Muscle of leg (tissue), 11 donors: ENCODE results near the gene OLFML2B. TPM values are rescaled to one million over a fixed set of nuclear protein-coding genes. Genes with fewer than 3 reads are reported as not detected.
A peak's percentile ranks its signal among the peaks of the same experiment; 100 is the strongest.

Source experiments
- DNase-seq: peaks from one replicate; pipeline ENCODE4 v3.0.0; 2013
- H3K27ac ChIP-seq: one replicate; pipeline ENCODE4 v1.5.1; 2013; ENCODE audit warnings: mild to moderate bottlenecking, low read length, control low read depth
- H3K27me3 ChIP-seq: one replicate; pipeline ENCODE4 v1.6.1; 2013; ENCODE audit warnings: low read length; ENCODE audit not compliant: control insufficient read depth, insufficient read depth
- H3K36me3 ChIP-seq: one replicate; pipeline ENCODE4 v1.6.1; 2013; ENCODE audit warnings: low read length; ENCODE audit not compliant: control insufficient read depth, insufficient read depth
- H3K4me1 ChIP-seq: one replicate; pipeline ENCODE4 v1.6.1; 2013; ENCODE audit warnings: low read length; ENCODE audit not compliant: control insufficient read depth, insufficient read depth
- H3K4me3 ChIP-seq: one replicate; pipeline ENCODE4 v1.5.1; 2013; ENCODE audit warnings: low read length, control low read depth
- H3K9me3 ChIP-seq: replicated peaks from 2 replicates; pipeline ENCODE4 v1.6.1; 2013; ENCODE audit warnings: low read depth, low read length; ENCODE audit not compliant: control insufficient read depth
- WGBS: methylation state at CpG from one replicate; pipeline ENCODE4 v1.1.5; 2013; ENCODE audit warnings: missing lambda C conversion rate; ENCODE audit not compliant: insufficient coverage; 5-methylcytosine and 5-hydroxymethylcytosine counted together
- polyA plus RNA-seq, 8 donors: library from polyadenylated mRNA; unstranded; fragments of 120-200 nt; gene quantifications; one replicate each; pipeline versions ENCODE4 v1.2.1 to v1.2.3, GENCODE V29; 2013; ENCODE audit warnings: inconsistent platforms in 1 of 8, low replicate concordance in 1 of 8; ENCODE audit not compliant: insufficient read length in 8 of 8, insufficient read depth in 1 of 8
- total RNA-seq: library from RNA; stranded (reverse); fragments of 120-200 nt; gene quantifications from one replicate; pipeline ENCODE4 v1.2.4, GENCODE V29; 2013

Gene OLFML2B
- total and polyA plus RNA-seq, 9 donors, result 78.4 to 212 (median 115) TPM

GRCh38 chr1:161972828-161973227 is 50.8 kb downstream of the OLFML2B start:
- 81% methylated on average over 9 of the region's 9 CpGs for WGBS
- Histone ChIP-seq H3K36me3 (no peaks in the 10 kb centered on the region), H3K4me3 (no peak overlapping the region), H3K9me3 (no peaks in the 10 kb centered on the region), H3K27ac (peak overlapping the region; percentile 78), H3K4me1 (peaks cover 51% of the 10 kb centered on the region), H3K27me3 (no peaks in the 10 kb centered on the region)
- DNase-seq, result no peak

- H3K4me3 ChIP-seq, result no peak overlapping the region
- H3K4me1 ChIP-seq, result peaks cover 51% of the 10 kb centered on the region
- no peaks in the 10 kb centered on the region for H3K9me3 ChIP-seq
- DNase-seq, result no peak
- H3K27ac ChIP-seq, result peak overlapping the region; percentile 56
- H3K36me3 ChIP-seq, result peaks cover 4% of the 10 kb centered on the region
- no CpG with 5 or more reads among the region's 3 CpGs for WGBS
- H3K27me3 ChIP-seq, result no peaks in the 10 kb centered on the region
Observed at GRCh38 chr1:161970633-161971032, 53.0 kb downstream of the OLFML2B start.

DNA sequence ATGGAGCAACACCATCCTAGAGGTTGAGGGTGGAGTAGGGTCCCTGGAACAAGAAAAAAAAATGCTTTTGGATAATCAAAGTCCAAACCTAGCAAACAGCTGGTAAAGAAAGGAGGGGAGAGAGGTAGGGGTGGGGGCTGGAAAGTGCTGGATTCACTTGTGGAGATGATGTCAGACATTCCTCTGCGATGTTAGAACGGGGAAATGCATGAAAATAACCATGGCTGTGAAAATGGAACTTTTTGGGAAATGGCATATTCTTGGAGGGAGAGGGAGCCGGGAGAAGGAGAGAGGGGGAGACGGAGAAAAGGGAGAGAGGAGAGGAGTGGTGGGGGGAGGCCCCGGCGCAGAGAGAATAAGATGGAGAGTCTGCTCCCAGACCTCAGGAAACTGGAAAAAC is 53.6 kb downstream of the OLFML2B start:
- Histone ChIP-seq H3K4me3 (no peak overlapping the region), H3K36me3 (peaks cover 5% of the 10 kb centered on the region), H3K4me1 (peaks cover 49% of the 10 kb centered on the region), H3K9me3 (no peaks in the 10 kb centered on the region), H3K27me3 (no peaks in the 10 kb centered on the region), H3K27ac (peak overlapping the region; percentile 43)
- 22% methylated on average over 5 of the region's 6 CpGs for WGBS
- DNase-seq, result peak; percentile 70

- WGBS, result 89% methylated on average over 4 of the region's 4 CpGs
Observed at GRCh38 chr1:161966067-161966466, 57.6 kb downstream of the OLFML2B start.

DNA sequence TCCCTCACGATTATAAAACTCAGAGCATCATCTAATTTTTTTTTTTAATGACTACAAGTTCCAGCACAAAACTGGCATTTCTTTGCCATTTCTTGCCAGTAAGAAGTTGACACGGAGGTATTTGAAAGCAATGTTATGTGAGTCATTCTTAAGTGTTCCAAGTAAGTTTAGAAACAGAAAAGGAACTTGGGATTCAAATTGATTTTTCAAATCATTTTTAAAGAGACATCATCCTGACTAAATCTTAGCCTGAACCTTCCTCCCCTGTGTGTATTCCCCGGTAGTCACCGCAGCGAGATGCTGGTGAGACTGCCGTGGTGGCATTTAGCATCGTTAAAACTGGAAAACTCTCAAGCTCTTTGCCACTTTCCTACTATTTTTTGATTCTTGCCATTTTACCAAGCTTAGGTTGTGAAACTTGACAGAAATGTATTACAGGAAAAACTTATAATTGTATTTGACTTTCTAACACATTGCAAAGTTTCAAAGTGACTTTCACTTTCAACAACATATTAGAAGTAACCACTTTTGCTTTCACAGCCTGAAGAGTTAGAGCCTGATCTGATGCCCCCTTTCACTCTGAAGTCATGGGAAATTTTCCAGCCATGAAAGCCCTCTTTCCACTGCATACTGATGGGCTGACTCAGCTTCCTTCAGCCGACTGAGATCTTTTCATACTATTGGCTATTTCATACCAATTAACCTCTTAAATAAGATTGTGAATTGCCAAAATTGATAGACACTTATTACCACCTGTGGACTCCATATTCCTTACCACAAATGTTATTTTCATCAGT is 61.4 kb downstream of the OLFML2B start:
- Histone ChIP-seq H3K27me3 (no peaks in the 10 kb centered on the region), H3K9me3 (no peaks in the 10 kb centered on the region), H3K27ac (peak overlapping the region; percentile 82), H3K36me3 (peaks cover 6% of the 10 kb centered on the region), H3K4me3 (no peak overlapping the region), H3K4me1 (peaks cover 10% of the 10 kb centered on the region)
- peak; percentile 78 for DNase-seq
- no CpG with 5 or more reads among the region's 8 CpGs for WGBS

More at GRCh38 chr1:161966067-161966466, 57.6 kb downstream of the OLFML2B start:
- Histone ChIP-seq H3K27ac (no peak overlapping the region), H3K9me3 (no peaks in the 10 kb centered on the region), H3K4me1 (peaks cover 18% of the 10 kb centered on the region), H3K27me3 (no peaks in the 10 kb centered on the region), H3K36me3 (peaks cover 6% of the 10 kb centered on the region), H3K4me3 (no peak overlapping the region)
- DNase-seq, result no peak

GRCh38 chr1:161958425-161958824 is 65.2 kb downstream of the OLFML2B start:
- Histone ChIP-seq H3K36me3 (no peaks in the 10 kb centered on the region), H3K4me3 (no peak overlapping the region), H3K4me1 (peaks cover 25% of the 10 kb centered on the region), H3K27ac (no peak overlapping the region), H3K27me3 (no peaks in the 10 kb centered on the region), H3K9me3 (no peaks in the 10 kb centered on the region)
- no CpG with 5 or more reads among the region's 7 CpGs for WGBS
- no peak for DNase-seq

- no peak for DNase-seq
- no peaks in the 10 kb centered on the region for H3K27me3 ChIP-seq
- WGBS, result 100% methylated on average over 1 of the region's 3 CpGs
- H3K9me3 ChIP-seq, result no peaks in the 10 kb centered on the region
- H3K36me3 ChIP-seq, result no peaks in the 10 kb centered on the region
- peaks cover 24% of the 10 kb centered on the region for H3K4me1 ChIP-seq
- H3K27ac ChIP-seq, result peak overlapping the region; percentile 23
- no peak overlapping the region for H3K4me3 ChIP-seq
Observed at GRCh38 chr1:161956930-161957329, 66.7 kb downstream of the OLFML2B start.

GRCh38 chr1:161956097-161956496 is 67.6 kb downstream of the OLFML2B start:
- H3K27me3 ChIP-seq, result no peaks in the 10 kb centered on the region
- no peaks in the 10 kb centered on the region for H3K9me3 ChIP-seq
- H3K4me1 ChIP-seq, result peaks cover 24% of the 10 kb centered on the region
- no peak overlapping the region for H3K4me3 ChIP-seq
- DNase-seq, result peak; percentile 97
- no CpG with 5 or more reads among the region's 4 CpGs for WGBS
- peak overlapping the region; percentile 56 for H3K27ac ChIP-seq
- H3K36me3 ChIP-seq, result no peaks in the 10 kb centered on the region

- peak overlapping the region; percentile 42 for H3K27ac ChIP-seq
- no peaks in the 10 kb centered on the region for H3K36me3 ChIP-seq
- H3K9me3 ChIP-seq, result no peaks in the 10 kb centered on the region
- no peak for DNase-seq
- WGBS, result no CpG with 5 or more reads among the region's 2 CpGs
- H3K4me3 ChIP-seq, result no peak overlapping the region
- H3K4me1 ChIP-seq, result peaks cover 23% of the 10 kb centered on the region
- no peaks in the 10 kb centered on the region for H3K27me3 ChIP-seq
Observed at GRCh38 chr1:161955606-161956005, 68.1 kb downstream of the OLFML2B start.

GRCh38 chr1:161954466-161954865 is 69.2 kb downstream of the OLFML2B start:
- no peak overlapping the region for H3K4me3 ChIP-seq
- no peaks in the 10 kb centered on the region for H3K36me3 ChIP-seq
- peak; percentile 76 for DNase-seq
- H3K27me3 ChIP-seq, result no peaks in the 10 kb centered on the region
- H3K27ac ChIP-seq, result peak overlapping the region; percentile 39
- peaks cover 25% of the 10 kb centered on the region for H3K4me1 ChIP-seq
- H3K9me3 ChIP-seq, result no peaks in the 10 kb centered on the region
